Bladder microvascular endothelial cell (primary cell): ENCODE results near the gene CDIPT. TPM values are rescaled to one million over a fixed set of nuclear protein-coding genes. Genes with fewer than 3 reads are reported as not detected.

Experiments used
- total RNA-seq: library from RNA; depleted of rRNA; stranded (reverse); fragments of >200 nt; gene quantifications from 2 replicates; pipeline ENCODE4 v1.2.3, GENCODE V29; 2014

Gene CDIPT
- 63.0 and 90.8 TPM in 2 replicates for total RNA-seq

GRCh38 chr16:29862884-29863668, at the start of gene CDIPT:
TSS of gene CDIPT (minus strand) at chr16:29863226. CDS start at chr16:29862857, 369 bp downstream.

GRCh38 chr16:29900102-29900887, 37.3 kb upstream of the CDIPT start, which contains the start of gene ASPHD1:
TSS of gene ASPHD1 (plus strand) at chr16:29900488. CDS start at chr16:29900972, 484 bp downstream.

GRCh38 chr16:29899516-29900101, 36.6 kb upstream of the CDIPT start, which contains the start of gene SEZ6L2:
TSS of gene SEZ6L2 (minus strand) at chr16:29899550. CDS start at chr16:29899019, 531 bp downstream.

GRCh38 chr16:29820271-29820701, 42.7 kb downstream of the CDIPT start, which contains the start of gene MVP:
TSS of gene MVP (plus strand) at chr16:29820462. CDS start at chr16:29830550, 10,088 bp downstream.

GRCh38 chr16:29815793-29816693, 47.0 kb downstream of the CDIPT start, which contains the start of gene PAGR1:
TSS of gene PAGR1 (plus strand) at chr16:29816152. CDS start at chr16:29816526, 374 bp downstream.

GRCh38 chr16:29811896-29812665, 50.9 kb downstream of the CDIPT start, which contains the start of gene PRRT2:
TSS of gene PRRT2 (plus strand) at chr16:29812193. CDS start at chr16:29813055, 862 bp downstream.

Other genes with a start within 250 kb of the CDIPT start
- not detected in 2 replicates for gene SPN, start 200.0 kb downstream of the CDIPT start, total RNA-seq
- 0.81 TPM in 1 of 2 replicates, not detected in the other for gene QPRT, start 184.0 kb downstream of the CDIPT start, total RNA-seq
- not detected in 2 replicates for gene C16orf54, start 117.2 kb downstream of the CDIPT start, total RNA-seq
- gene ZG16, start 85.0 kb downstream of the CDIPT start, total RNA-seq = not detected in 2 replicates
- 38.6 and 60.5 TPM in 2 replicates for gene KIF22, start 72.5 kb downstream of the CDIPT start, total RNA-seq
- 171 and 211 TPM in 2 replicates for gene MAZ, start 56.7 kb downstream of the CDIPT start, total RNA-seq
- gene PRRT2, start 51.0 kb downstream of the CDIPT start, total RNA-seq = 0.25 TPM in 1 of 2 replicates, not detected in the other
- gene PAGR1, start 47.1 kb downstream of the CDIPT start, total RNA-seq = 15.1 and 15.4 TPM in 2 replicates
- 223 and 253 TPM in 2 replicates for gene MVP, start 42.8 kb downstream of the CDIPT start, total RNA-seq
- gene SEZ6L2, start 36.3 kb upstream of the CDIPT start, total RNA-seq = 0.65 and 5.9 TPM in 2 replicates
- 0.32 and 0.63 TPM in 2 replicates for gene ASPHD1, start 37.3 kb upstream of the CDIPT start, total RNA-seq
- 2.9 and 7.9 TPM in 2 replicates for gene KCTD13, start 63.0 kb upstream of the CDIPT start, total RNA-seq
- gene TMEM219, start 98.9 kb upstream of the CDIPT start, total RNA-seq = 52.2 and 80.0 TPM in 2 replicates
- 98.1 and 119 TPM in 2 replicates for gene TAOK2, start 110.6 kb upstream of the CDIPT start, total RNA-seq
- gene HIRIP3, start 132.4 kb upstream of the CDIPT start, total RNA-seq = 6.6 and 8.2 TPM in 2 replicates
- gene INO80E, start 133.0 kb upstream of the CDIPT start, total RNA-seq = 13.9 and 20.0 TPM in 2 replicates
- 0.32 and 0.63 TPM in 2 replicates for gene DOC2A, start 147.8 kb upstream of the CDIPT start, total RNA-seq
- not detected in 2 replicates for gene C16orf92, start 160.0 kb upstream of the CDIPT start, total RNA-seq
- 0.16 TPM in 1 of 2 replicates, not detected in the other for gene TLCD3B, start 168.0 kb upstream of the CDIPT start, total RNA-seq
- gene ALDOA, start 202.5 kb upstream of the CDIPT start, total RNA-seq = 249 and 321 TPM in 2 replicates
- 205 and 215 TPM in 2 replicates for gene PPP4C, start 212.8 kb upstream of the CDIPT start, total RNA-seq
- gene TBX6, start 228.7 kb upstream of the CDIPT start, total RNA-seq = 0.16 and 0.19 TPM in 2 replicates
- 13.6 and 18.4 TPM in 2 replicates for gene YPEL3, start 233.0 kb upstream of the CDIPT start, total RNA-seq